ENCODE data around the gene SEC14L2. TPM values are rescaled to one million over a fixed set of nuclear protein-coding genes. Genes with fewer than 3 reads are reported as not detected.

Gene SEC14L2
- total RNA-seq, 4 donors from 2014 or later, result 7.8 to 45.9 (median 23.1) TPM; not detected in 1

DNA sequence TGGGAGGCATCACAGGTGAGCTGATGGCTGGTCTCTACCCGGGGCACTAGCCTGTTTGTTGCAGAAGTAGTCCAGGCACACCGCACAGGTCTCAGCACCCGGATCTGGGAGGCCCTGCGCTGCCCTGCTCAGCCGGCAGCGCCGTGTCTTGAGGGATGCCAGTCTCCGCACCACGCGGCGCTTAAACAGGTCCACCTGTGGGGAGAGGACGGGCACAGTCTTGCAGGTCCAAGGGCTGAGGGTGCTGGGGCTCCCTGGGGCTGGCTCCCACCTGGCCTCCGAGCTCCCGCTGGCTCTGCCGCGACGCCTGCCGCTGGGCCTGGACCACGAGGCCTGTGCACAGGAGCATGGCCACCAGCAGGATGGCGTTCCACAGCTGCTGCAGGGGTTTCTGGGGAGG is 16.8 kb upstream of the SEC14L2 start:
- no peak for TF ChIP-seq CTCF (IDR thresholded peaks at IDR 0.05)
- no peak for TF ChIP-seq POLR2A (IDR thresholded peaks at IDR 0.05)
- Histone ChIP-seq H3K4me1 (no peaks in the 10 kb centered on the region), H3K27me3 (no peaks in the 10 kb centered on the region), H3K27ac (no peak overlapping the region), H3K9me3 (no peaks in the 10 kb centered on the region), H3K36me3 (no peaks in the 10 kb centered on the region), H3K4me3 (no peak overlapping the region)
- intact Hi-C loops (cut with DNase I; ENCODE audit: low total_unique reads), result no loop called here
- no peak for DNase-seq

DNA sequence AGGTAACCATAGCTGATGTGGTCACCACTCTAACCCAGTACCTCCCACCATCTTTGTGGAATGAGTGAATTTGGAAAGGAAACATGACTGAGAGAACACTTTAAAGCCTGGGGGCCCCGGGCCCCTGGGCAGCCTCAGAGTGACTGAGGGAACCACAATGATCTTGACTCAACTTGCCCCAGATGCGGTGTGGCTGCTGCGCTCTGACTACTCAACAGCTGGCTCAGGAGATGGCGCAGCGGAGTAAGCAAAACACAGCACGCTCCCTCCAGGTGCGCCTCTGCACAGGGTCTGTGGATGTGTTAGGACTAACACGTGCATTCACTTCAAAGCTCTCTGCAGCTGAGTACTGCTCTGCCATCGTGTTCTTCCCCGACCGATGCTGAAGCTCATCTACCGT is 15.6 kb upstream of the SEC14L2 start:
- TF ChIP-seq POLR2A (IDR thresholded peaks at IDR 0.05), result no peak
- no peak for TF ChIP-seq CTCF (IDR thresholded peaks at IDR 0.05)
- no peaks in the 10 kb centered on the region for H3K9me3 ChIP-seq
- intact Hi-C loops (cut with DNase I; ENCODE audit: low total_unique reads), result no loop called here

DNA sequence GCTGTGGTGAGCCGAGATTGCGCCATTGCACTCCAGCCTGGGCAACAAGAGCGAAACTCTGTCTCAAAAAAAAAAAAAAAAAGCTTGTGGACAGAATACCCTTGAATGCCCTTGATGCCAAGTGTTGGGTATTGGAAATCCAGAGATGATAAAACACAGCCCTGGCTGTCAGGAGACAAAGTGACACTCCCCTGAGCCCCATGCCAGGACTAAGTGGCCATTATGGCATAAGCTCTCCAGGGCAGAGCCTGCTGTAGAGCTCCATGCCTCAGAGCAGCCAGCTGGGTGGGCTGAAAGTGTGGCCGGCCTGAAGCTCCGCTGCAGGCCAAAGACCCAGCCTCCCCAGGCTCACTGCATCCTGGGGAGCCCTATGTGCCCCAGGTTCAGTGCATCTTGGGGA is 14.5 kb upstream of the SEC14L2 start:
- no peaks in the 10 kb centered on the region for H3K27me3 ChIP-seq
- no peaks in the 10 kb centered on the region for H3K9me3 ChIP-seq
- no peak overlapping the region for H3K4me3 ChIP-seq
- no peaks in the 10 kb centered on the region for H3K36me3 ChIP-seq
- TF ChIP-seq CTCF (IDR thresholded peaks at IDR 0.05), result no peak
- TF ChIP-seq POLR2A (IDR thresholded peaks at IDR 0.05), result no peak
- no peak for DNase-seq
- H3K4me1 ChIP-seq, result peaks cover 0 to 4% of the 10 kb centered on the region in 2 donors
- intact Hi-C loops (cut with DNase I; ENCODE audit: low total_unique reads), result no loop called here
- H3K27ac ChIP-seq, result no peak overlapping the region

More for the DNA sequence above, 15.6 kb upstream of the SEC14L2 start:
- Histone ChIP-seq H3K36me3 (no peaks in the 10 kb centered on the region), H3K4me1 (peaks cover 0 to 4% of the 10 kb centered on the region in 2 donors), H3K27ac (no peak overlapping the region), H3K27me3 (no peaks in the 10 kb centered on the region), H3K4me3 (no peak overlapping the region)
- no peak for DNase-seq

DNA sequence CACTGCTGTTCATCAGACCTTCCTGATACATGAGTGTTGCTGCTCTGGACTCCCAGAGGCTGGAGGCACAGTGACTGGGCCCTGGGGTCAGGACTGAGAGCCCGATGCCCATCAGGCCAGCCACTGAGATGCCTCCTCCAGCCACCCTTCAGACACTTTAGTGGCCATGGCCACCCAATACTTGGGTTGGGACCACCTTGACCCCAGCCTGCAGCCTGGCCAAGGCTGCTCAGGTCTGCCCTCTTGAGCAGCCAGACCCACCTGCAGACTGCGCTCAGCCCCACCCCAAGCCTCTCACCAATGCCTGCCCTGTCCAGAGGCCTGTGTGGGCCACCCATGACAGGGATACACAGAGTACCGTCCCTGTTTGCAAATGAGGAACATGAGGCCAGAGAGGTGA is 13.8 kb upstream of the SEC14L2 start:
- Histone ChIP-seq H3K27ac (no peak overlapping the region), H3K27me3 (no peaks in the 10 kb centered on the region), H3K9me3 (no peaks in the 10 kb centered on the region), H3K36me3 (no peaks in the 10 kb centered on the region), H3K4me3 (no peak overlapping the region), H3K4me1 (peaks cover 0 to 4% of the 10 kb centered on the region in 2 donors)
- DNase-seq, result no peak
- TF ChIP-seq CTCF (IDR thresholded peaks at IDR 0.05) (no peak), POLR2A (IDR thresholded peaks at IDR 0.05) (no peak)
- intact Hi-C loops (cut with DNase I; ENCODE audit: low total_unique reads), result no loop called here

DNA sequence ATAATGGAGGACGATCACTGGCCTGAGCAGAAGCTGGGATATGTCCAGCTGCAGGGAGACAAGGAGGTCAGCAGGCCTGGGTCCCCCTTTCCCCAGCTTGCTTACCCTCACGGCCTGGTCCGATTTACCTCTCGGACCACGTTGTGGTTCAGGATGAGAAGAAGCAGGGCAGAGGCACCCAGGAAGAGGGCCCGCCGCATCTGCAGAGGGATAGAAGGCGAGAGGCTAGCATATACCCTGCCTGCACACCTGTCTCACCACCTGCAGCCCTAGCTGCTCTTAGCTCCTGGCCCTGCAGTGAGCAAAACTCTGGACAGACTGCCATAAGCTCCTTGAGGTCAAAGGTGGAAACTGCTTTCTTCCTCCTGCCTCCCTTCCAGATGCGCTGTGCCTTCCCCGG is 10.9 kb upstream of the SEC14L2 start:
- intact Hi-C loops (cut with DNase I; ENCODE audit: low total_unique reads), result loop anchor here (5.0 kb wide), 2 partner anchors 99 to 124 kb away; partner anchors contain the start of gene CASTOR1
- H3K4me1 ChIP-seq, result peaks cover 0 to 4% of the 10 kb centered on the region in 2 donors
- TF ChIP-seq CTCF (IDR thresholded peaks at IDR 0.05) (no peak), POLR2A (IDR thresholded peaks at IDR 0.05) (no peak)
- H3K27ac ChIP-seq, result no peak overlapping the region
- DNase-seq, result no peak
- no peaks in the 10 kb centered on the region for H3K36me3 ChIP-seq
- H3K9me3 ChIP-seq, result no peaks in the 10 kb centered on the region
- H3K4me3 ChIP-seq, result no peak overlapping the region
- H3K27me3 ChIP-seq, result no peaks in the 10 kb centered on the region
